ENCODE data around the gene ITGB2. TPM values are rescaled to one million over a fixed set of nuclear protein-coding genes. Genes with fewer than 3 reads are reported as not detected.
A peak's percentile ranks its signal among the peaks of the same experiment; 100 is the strongest.
"Not testable (repeated sequence)": the region's sequence is repeated elsewhere in the genome, so short reads cannot be mapped to it uniquely, and the experiment has no call there.

Gene ITGB2
- total RNA-seq, 2 donors from 2014 or later: 31.5 to 70.7 TPM

- intact Hi-C loops (cut with DNase I): no loop called here
- ATAC-seq (no peak), DNase-seq (no peak)
Observed at GRCh38 chr21:44886113-44887075, 34.3 kb downstream of the ITGB2 start.

DNA sequence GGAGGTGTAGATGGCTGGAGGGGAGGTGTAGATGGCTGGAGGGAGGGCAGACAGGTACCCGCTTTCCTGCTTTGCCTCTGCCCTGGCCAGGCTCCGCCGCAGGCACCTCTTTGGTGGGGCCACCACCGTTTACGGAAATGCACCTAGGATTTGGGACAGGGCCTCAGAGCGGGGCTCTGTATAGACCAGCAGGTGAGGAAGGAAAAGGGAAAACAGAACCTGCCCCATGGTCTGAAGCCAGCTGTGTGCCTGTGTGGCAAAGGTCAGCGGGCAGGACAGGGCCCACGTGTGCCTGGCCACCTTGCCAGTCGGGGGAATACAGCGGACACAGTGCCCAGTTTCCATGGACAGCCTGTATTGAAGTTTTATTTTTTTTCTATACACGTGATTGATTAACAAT, 35.1 kb downstream of the ITGB2 start:
- intact Hi-C loops (cut with DNase I): no loop called here
- ATAC-seq: no peak
- DNase-seq: no peak

DNA sequence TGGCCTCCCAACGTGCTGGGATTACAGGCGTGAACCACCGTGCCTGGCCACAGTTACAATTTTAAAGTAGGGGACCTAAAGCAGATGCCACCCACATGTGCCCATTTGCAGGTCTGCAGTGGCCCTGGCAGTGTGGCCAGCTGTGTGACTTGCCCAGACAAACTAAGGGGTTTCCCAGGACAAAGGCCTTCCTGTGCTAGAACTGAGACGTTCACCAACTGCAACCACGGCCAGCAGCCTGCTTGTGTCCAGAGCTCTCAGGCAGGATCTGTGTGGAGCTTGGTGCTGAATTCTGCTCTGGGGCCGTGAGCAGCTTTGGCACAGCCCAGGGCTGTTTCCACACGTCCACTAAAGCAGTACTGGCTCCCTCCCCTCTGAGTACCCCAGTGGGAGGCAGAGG, 36.6 kb downstream of the ITGB2 start:
- intact Hi-C loops (cut with DNase I): no loop called here
- ATAC-seq (no peak), DNase-seq (no peak)

GRCh38 chr21:44883250-44883649, 37.4 kb downstream of the ITGB2 start:
- intact Hi-C loops (cut with DNase I): no loop called here
- DNase-seq (no peak), ATAC-seq (no peak)

DNA sequence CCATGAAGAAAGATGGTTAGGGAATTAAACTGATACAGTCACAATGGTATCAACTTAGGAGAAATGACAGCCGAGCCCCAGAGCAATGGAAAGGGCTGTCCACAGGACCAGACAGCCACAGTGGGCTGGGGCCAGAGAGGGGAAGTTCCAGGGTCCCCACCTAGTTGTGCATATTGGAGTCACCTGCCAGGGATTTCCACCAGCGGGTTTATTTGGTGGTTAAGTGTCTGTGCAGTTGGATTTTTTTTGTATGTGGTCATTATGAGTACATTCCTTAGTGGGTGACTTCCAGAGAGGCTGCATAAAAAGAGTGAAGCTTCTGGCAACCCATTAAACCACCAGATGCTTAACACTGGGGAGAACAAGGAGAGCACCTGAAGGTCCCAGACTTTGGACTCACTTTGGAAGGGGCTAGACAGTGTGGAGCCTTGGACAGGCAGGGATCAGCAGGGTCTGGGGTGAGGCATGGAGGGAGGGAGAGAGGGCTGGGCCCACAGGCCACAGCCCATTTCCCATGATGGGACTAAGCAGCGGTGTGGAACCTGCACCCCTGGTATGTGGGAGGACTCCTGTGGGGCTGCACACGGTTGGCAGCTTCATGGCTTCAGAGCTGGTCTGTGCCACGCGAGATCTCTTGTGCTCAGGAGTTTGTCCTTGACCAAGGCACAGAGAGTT, 39.4 kb downstream of the ITGB2 start:
- ATAC-seq: peak in 1 of 2 donors; percentile 3

GRCh38 chr21:44880405-44881197, 40.1 kb downstream of the ITGB2 start:
- DNase-seq: no peak
- intact Hi-C loops (cut with DNase I): no loop called here

More for the DNA sequence above, 39.4 kb downstream of the ITGB2 start:
- DNase-seq: no peak
- intact Hi-C loops (cut with DNase I): no loop called here

DNA sequence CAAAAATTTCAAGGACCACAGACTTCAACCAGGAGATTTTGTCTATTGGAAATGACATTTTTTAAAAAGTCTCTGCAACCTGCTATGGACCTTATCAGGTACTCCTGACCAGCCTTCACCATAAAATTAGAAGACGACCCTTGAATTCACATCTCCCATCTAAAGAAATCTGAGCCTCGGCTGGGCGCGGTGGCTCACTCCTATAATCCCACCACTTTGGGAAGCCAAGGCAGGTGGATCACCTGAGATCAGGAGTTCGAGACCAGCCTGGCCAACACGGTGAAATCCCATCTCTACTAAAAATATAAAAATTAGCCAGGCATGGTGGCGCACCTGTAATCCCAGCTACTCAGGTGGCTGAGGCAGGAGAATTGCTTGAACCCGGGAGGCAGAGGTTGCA, 41.5 kb downstream of the ITGB2 start:
- not testable (repeated sequence) for ATAC-seq, DNase-seq
- intact Hi-C loops (cut with DNase I): loop anchor here in 1 of 2 donors (5.0 kb wide), 1 partner anchor 77 kb away; the partner anchor contains the start of gene UBE2G2

More at GRCh38 chr21:44880405-44881197, 40.1 kb downstream of the ITGB2 start:
- ATAC-seq: peak; percentile 17 to 31

- DNase-seq: no peak
- no peak for ATAC-seq
- intact Hi-C loops (cut with DNase I): loop anchor here in 1 of 2 donors (5.0 kb wide), 1 partner anchor 76 kb away; the partner anchor contains the start of gene UBE2G2
Observed at GRCh38 chr21:44878053-44878982, 42.4 kb downstream of the ITGB2 start.

DNA sequence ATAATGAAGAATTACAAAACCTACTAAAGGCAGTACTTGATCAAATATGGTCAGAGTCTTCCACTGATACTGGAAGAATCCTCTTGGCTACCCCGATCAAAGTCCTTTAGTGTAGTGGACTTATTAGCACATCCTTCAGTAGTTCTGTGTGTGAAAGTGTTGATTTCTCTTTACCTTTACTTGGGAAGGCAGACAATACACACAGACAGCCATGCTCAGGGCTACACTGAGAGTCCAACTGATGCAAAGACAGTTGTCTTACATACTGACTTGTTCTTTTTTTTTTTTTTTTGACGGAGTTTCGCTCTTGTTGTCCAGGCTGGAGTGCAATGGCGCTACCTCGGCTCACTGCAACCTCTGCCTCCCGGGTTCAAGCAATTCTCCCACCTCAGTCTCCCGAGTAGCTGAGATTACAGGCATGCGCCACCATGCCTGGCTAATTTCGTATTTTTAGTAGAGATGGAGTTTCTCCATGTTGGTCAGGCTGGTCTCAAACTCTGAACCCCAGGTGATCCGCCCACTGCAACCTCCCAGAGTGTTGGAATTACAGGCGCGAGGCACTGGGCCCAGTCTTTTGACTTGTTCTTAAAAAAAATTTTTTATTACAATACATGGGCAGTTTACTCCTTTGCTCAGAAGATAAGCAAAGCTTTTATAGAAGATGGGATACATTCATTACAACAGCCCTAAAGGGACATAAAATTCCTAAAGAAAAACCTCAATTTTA, 43.7 kb downstream of the ITGB2 start:
- no peak for ATAC-seq
- no peak for DNase-seq
- intact Hi-C loops (cut with DNase I): loop anchor here in 1 of 2 donors (5.0 kb wide), 1 partner anchor 75 kb away; the partner anchor contains the start of gene UBE2G2

DNA sequence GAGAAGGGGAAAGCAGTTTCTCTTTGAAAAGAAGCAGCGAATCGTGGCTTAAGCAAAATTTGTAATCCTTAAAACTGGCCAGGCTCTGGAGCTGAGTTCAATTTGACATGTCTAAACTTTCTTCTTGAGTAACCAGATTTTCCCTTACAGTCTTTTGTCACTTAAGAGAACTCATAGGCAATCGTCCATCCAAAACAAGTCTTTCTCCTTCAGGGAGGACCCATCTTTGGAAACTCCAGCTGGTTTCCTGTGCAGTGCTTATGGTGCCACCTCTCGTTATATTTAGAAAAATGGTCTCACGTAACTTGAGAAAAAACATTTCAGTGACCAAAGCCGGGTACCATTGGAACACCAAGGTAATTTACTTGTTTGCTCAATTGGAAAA, 45.4 kb downstream of the ITGB2 start:
- ATAC-seq: no peak
- DNase-seq: no peak
- intact Hi-C loops (cut with DNase I): loop anchor here (2.0 to 5.0 kb wide), 2 partner anchors 73 to 75 kb away; partner anchors contain the start of gene UBE2G2 (in 2 of the 2)

DNA sequence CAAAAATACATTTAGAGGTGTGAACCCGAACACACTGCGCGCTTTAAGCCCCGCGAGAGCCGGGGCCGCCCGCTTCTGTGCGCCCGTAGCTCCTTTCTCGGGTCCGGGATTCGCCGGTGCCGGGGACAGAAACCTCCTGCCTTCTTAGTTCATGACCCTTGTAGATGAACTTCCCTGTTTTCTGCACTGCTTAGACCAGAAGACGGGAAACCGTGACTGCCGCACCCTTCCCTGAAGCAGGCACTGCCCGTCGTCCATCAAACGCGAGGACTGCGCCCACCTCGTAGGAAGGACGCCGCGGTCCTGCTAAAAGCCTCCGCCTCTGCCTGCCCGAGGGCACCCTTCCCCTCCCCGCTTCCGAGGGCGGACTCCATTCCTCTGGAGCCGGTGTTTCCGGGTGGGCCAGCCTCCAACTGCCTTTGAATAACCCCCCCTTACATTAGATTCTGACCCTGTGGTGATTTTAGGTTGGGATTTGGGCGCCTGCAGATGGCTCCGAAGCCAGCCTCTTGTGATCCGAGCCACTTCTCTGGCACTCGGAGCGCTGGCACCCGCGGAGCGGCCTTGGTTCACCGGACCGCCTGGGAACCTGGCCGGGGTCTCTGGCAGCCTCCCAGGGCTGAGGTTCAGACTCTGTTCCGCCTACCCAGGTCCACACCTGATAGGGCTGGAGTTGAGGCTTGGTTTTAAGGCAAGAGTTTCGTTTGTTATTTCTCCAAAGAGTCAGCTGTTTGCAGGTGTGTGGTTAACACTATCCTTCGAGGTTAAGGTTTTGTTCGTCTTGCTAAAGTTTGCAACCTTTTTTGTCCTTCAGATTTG, 46.0 kb downstream of the ITGB2 start:
- peak; percentile 12 to 35 for ATAC-seq

GRCh38 chr21:44874240-44874496, 46.5 kb downstream of the ITGB2 start:
- ATAC-seq (no peak), DNase-seq (no peak)
- intact Hi-C loops (cut with DNase I): loop anchor here (2.0 to 5.0 kb wide), 2 partner anchors 57 to 73 kb away; partner anchors contain the start of genes SUMO3 (in 2 of the 2) and UBE2G2 (in 1 of the 2)

More for the DNA sequence above, 46.0 kb downstream of the ITGB2 start:
- intact Hi-C loops (cut with DNase I): loop anchor here (2.0 to 5.0 kb wide), 3 partner anchors 57 to 74 kb away; partner anchors contain the start of genes SUMO3 (in 2 of the 2) and UBE2G2 (in 2 of the 2)
- DNase-seq: peak; percentile 87

DNA sequence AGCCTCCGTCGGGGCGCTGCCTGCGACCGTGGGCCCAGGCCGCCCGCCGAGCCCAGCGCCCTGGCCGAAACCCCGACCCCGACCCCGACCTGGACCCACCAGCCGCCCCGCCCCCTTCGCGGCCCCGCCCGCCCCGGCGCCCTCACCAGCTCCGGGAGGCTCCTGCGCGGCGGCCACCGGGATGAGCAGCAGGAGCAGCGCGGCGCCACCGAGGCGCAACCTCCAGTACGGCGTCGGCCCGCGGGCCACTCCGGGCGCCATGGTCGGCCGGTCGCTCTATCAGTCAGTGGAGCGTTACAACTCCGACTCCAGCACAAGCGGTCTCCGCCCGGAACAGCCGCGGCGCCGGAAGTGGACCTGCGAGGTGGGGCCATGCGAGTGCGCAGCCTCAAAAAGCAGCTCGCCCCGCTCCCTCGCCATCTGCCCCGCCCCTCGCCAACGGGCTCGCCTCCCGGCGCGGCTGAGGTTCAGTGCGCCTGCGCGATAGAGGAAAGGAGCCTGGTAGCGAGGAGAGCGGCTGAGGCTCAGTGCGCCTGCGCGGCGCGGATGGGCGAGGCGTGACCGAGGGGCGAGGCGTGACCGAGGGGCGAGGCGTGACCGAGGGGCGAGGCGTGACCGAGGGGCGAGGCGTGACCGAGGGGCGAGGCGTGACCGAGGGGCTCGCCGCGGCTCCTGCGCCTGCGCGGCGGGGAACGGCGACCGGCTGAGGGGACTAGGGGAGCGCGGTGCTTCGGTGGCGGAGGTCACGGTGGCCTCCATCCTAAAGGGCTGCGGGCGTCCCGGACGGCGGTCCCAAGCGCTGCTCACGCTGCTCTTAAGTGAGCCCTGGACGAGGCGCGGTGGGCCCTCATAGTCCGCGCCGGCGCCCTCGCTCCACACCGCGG, 47.1 kb downstream of the ITGB2 start, which contains the start of gene PTTG1IP:
Gene PTTG1IP, minus strand, starts transcription at position 335 of the 884 bp plus-strand sequence. Its CDS starts 74 bp downstream, at position 261.
- DNase-seq (peak; percentile 99), ATAC-seq (peak; percentile 82 to 87)
- intact Hi-C loops (cut with DNase I): loop anchor here (2.0 to 5.0 kb wide), 2 partner anchors 56 to 73 kb away; partner anchors contain the start of genes SUMO3 (in 2 of the 2) and UBE2G2 (in 1 of the 2)

- intact Hi-C loops (cut with DNase I): loop anchor here (5.0 kb wide), 1 partner anchor 56 kb away; the partner anchor contains the start of gene SUMO3 (in 2 of the 2)
Observed at GRCh38 chr21:44872649-44873355, 47.9 kb downstream of the ITGB2 start.

More at GRCh38 chr21:44872649-44873355, 47.9 kb downstream of the ITGB2 start:
- peak; percentile 55 for DNase-seq
- peak; percentile 0 to 4 for ATAC-seq
